NOMO-1 treated with dmso at 0.1 percent for 144 hours (cell line): Measurements from ENCODE around the gene PADI3.

Experiments
- DNase-seq: peaks from one replicate; lab custom pipeline; 2025; ENCODE audit not compliant: unreplicated experiment; lab: John Stamatoyannopoulos, UW

PADI3 gene

DNA sequence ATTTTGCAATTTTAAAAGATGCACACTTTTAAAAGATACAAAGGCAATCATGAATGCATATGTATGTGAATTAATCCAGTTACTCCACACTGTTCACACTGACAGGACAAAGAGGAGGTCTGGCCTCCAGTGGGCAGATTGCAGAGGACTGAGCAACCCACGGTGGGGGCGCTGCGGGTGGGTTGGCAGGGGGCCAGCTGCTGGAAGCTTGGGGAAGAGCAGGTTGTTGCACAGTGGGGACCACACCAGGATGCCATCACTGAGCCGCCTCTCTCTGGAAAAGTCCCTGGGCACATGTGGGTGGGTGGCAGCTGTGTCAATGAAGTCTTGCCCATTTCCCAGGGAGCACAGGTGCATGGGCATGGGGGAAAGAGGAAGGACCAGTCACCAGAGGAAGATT, 46.4 kb downstream of the PADI3 start:
- DNase-seq: no peak

DNA sequence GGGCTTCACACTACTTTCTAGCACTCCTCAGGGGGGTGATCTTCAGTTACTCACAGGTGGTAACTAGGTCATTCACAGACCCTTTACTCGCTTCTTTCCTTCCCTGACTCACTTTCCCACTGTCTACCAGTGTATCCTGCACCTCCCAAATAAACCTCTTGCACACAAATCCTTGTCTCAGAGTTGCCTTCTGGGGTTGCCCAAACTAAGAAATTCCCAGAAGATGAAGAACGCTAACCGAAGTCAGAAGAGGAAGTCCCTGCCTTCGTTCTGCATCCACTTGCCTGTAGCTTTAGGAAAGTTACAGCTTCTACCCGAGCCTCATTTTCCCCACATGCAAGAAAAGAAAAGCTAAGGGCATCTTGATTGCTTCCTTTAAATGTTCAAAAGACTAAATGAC, 47.2 kb downstream of the PADI3 start:
- no peak for DNase-seq

DNA sequence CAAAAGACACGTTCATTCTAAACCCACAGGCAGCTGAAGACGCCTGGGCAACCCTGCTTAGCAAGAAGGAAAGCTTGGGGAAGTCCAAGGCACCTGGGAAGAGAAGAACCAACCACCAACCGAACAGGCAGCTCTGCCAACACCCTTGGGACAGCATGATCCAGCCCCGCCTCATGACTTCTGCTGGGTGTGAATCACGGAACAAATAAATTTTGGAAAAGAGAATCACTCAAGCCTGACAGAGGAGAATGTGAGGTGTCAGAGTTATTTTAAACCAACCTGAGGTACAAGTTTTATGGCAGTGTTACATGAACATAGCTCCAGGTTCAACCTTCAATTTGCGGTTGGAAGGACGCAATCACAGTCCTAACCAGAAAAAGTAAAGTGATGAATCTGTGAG, 49.1 kb downstream of the PADI3 start:
- no peak for DNase-seq

DNA sequence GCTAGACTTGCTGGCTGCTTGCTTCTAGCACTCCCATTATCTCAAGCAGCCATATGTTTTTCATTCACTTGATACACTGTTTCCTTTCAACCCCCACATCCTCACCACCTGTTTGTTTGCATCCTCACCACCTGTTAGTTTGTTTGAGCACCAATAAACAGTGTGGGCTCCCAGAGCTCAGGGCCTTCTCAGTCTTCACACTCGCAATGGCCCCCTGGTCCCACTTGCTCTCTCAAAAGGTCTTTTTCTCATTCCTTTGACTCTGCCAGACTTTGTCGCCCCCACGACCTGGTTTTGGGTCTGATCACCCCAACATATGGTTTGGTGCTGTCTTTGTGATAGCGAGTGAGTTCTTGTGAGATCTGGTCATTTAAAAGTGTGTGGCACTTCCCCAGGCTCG, 52.9 kb downstream of the PADI3 start:
- DNase-seq: no peak

DNA sequence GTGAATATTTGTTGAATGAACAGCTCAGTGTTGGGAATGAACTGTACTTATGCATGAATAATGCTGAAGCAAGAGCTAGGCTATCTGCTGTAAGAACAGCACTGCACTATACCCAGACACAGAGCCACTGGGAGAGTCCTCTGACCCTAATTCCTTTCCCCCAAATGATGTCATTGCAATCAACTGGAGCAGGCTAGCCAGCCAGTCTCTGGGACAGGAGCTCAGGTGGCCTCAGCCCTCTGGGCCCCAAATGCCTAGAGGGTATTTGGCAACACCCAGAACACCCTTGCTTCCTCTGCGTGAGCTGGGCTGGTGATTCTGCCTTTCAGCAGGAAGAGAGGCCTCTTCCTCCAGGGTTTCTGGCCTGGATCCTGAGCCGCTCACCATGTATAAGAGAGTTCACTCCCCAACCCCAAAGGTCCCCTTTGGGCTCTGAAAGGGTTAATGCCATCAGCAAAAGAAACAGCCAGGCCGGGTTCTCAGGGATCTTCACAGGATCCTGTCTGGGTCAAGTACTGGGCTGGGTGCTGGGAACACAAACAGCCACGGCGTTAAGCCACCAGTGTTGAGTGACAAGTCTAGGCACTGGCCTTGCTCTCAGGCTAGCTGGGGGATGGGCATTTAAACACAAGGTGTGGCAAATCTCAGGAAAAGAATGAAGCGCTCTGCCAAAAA, 55.4 kb downstream of the PADI3 start:
- DNase-seq: peak; percentile 64

DNA sequence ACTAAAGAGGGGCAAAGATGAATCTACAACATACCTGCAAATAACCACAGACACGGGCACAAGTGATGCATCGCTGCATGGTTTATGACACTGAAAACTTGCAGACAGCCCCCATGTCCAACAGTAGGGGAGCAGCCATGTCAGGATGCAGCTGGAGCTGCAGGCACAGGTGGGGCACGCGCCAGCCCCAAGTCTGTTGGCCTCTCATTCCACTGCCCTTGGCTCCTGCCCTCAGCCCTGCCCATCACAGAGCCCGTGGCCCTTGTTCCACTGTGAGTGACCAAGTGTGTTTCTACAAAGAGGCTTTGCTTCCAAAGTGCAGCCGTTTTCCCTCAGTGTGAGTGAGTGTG, 55.9 kb downstream of the PADI3 start:
- DNase-seq: no peak

DNA sequence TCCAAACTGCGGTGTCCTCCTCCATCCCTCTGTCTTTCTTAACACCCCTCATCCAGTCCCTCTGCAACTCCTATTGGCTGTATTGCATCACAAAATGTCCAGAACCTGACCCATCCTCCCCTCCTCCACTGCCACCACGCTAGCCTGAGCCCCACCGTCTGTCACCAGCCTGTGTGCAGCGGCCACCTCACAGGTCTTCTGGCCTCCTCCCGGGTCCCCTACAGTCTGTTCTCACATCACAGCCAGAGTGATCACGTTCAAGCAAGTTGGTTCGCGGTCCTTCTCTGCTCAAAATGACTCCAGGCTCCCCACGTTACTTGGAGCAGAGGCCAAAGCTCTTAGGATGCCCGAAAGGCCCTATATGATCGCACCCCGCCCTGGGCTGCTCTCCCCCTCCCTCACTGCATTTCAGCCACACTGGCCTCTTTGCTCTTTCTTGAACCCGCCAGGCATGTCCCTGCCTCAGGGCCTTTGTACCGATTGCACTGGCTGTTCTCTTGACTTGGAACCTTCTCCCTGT, 56.7 kb downstream of the PADI3 start:
- no peak for DNase-seq

DNA sequence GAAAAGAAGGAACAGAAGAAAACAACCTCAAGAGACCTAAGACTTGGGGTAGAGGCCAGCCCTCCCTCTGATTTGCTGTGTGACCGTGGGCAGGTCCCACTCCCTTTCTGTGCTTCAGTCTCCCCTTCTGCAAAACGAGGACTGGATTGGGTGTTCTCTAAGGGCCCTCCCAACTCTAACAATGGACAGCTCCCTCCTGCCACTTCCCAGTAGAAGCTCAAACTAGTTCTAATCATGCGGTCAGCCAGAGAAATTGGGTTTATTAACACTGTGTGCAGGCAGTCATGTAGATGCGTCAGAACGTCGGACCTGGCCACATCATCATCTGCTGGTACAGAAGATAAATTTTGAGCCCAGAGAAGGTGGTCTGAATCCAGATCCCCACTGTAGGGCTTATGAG, 57.5 kb downstream of the PADI3 start:
- no peak for DNase-seq

DNA sequence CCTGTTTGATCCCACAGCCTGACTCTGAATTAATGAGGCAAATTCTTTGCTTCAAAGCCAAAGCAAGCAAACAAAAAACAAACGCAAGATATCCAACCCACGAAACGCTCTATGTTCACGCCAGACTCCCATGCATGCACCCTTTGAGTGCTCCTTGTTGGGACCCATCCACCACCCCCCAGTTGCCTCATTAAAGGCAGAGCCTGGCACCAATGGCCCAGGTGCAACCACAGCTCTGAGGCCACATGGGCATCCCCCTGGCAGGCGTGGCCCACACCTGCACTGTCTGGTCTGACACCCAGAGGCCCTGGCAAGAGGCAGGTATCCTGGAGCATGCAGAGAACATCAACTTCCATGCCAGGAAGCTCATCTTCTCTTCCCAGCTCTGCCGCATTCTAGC, 58.0 kb downstream of the PADI3 start:
- no peak for DNase-seq

DNA sequence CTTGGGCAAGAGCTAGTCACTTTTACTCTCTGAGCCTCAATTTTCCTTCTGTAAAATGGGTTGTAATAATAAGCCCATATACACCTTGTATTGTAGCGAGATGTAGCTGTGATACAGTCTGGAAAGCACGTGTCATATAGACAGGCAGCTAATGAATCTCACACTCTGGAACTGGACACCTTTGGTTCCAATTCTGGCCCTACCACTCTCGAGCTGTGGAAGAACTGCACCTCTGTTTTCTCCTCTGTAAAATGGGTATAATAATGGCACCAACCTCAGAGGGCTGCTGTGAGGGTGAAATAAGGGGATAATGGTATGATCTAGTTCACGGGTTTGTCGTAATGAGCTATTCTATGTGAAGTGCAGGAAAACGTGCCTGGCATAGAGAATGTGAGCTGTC, 58.4 kb downstream of the PADI3 start:
- DNase-seq: no peak

DNA sequence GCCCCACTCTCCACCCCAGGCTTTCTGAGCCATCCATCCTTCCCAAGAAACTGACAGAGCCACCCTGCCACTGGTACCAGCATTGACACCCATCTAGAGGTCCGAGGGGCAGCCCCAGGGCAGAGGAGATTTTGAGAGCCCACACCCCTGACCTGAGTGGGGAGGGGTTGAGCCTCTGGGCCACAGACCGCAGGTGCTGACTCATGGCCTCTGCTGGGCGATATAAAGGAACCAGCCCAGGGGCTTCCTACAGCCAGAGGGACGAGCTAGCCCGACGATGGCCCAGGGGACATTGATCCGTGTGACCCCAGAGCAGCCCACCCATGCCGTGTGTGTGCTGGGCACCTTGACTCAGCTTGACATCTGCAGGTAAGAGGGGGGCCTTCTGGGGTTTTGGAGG, 59.0 kb downstream of the PADI3 start, which contains the start of gene PADI4:
PADI4 (plus strand) TSS at position 252 of the 400 bp plus-strand sequence; CDS start at position 278, 26 bp downstream.
- DNase-seq: no peak

DNA sequence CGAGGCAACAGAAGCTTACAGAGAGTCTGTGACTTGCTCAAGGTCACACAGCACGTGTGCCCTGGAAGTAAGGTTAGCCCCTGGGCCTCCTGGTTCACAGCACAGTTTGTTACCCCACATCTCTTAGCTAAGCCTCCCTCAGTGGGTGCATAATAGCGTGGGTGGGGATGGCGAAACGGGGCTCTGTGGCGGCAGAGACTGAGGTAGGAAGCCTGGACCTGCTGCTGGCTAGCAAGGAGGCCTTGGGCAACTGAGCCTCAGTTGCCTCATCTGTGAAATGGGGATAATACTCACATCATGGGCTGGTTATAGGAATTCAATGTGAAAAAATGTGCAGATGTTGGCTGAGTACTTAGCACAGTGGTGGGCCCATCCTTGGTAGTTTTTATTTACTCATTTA, 59.7 kb downstream of the PADI3 start:
- peak; percentile 17 for DNase-seq

DNA sequence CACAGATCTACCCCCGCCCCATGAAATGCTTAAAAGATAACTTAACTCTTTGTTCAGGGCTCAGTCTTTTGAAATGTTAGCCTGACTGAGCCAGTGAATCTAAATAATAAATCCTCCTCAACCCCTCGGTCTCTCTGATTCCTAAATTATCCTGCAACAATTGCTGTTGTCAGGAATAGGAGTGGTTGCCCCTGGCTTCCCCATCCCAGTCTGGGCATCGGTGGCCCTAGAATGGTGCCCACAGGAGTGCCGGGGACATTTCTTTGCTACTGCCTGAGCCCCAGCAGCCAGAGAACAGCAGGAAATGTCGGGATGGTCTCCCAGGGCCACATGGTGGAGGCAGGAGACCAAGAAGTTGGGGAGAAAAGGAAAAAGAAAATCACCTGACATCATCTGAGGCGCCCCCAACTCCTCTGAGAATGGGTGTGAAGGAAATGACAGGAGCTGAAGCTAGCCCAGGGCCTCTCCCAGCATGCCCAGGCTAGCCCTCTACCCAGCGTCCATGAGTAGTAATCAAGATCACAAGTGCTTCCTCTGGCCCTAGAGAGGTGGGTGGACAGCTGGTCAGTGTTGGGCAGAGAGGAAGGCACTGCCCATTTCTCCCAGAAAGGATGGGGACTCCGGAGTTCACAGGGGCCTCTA, 60.6 kb downstream of the PADI3 start:
- DNase-seq: no peak

DNA sequence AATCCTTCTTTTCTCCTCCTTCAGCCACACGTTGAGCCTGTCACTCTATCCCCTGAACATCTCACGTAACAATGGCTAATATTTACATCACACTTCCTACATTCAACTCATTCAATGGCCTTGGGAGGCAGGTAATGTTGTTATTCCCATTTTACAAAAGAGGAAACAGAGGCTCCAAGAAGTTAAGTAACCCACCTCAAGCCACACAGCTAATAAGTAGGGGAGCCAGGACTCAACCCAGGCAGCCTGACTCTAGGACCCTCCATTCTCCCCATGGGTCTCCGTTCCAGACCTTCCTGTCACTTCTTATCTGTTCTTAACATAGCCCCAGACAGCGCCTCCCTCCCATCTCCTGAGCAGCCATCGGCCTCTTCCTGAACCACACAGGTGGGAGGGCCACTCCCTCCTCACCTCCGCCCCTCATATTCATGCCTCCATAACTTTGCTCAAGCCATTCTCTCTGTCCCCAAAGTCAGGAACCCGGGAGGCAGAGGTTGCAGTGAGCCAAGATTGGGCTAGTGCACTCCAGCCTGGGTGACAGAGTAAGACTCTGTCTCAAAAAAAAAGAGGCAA, 61.3 kb downstream of the PADI3 start:
- no peak for DNase-seq

DNA sequence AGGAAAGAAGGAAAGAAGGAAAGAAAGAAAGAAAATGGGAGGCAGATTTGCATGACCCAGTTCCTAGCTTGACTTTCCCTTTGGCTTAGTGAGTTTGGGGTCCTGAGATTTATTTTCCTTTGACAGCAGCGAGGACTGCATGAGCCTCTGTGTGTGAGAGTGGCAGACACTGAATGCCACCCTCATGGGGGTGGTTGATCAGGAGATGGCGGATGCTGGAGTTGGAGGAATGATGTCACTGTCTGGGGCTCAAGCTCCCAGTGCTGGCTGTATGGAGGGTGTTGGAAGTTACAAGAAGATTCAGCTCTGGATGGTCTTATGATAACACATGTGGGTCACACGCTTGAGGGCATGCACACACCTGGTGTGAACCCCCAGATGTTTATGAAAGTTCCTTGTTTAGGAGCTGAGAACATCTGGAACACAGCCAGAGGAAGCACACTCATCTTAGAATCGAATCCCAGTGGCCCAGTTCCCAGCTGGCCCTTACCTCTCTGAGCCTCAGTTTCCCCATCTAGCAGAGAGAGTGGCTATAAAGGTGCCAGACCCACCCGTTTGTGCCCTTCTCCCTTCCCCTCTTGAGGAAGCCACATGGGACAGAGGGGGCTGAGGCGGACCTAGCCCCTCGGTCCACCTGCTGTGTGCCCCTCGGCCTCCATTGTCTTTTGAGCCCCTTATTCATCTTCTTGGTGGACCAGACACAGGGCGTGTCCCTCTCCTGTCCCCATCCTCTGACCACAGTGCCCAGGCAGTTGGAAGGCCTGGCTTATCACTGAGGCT, 64.8 kb downstream of the PADI3 start:
- DNase-seq: no peak

DNA sequence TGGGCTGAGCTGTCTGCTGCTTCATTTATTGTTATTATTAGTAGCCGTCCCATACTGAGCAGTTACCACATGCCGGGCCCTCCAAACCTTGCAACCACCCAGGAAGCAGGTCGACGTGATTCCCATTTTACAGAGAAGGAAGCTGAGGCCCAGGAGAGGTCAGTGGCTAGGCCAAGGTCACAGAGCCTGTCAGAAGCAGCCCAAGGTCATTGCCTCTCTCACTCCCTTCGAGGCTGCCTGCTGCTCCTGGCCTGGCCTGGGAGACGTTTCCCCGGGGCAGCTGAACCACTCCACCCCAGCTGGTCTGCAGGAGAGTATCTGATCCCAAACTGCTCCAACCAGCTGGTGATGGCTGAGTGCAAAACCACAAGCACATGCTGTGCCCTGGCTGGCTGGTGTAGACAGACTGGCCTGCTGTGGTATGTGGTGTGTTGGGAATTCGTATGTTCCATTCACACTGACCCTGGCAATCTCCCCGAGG, 65.6 kb downstream of the PADI3 start:
- DNase-seq: no peak

DNA sequence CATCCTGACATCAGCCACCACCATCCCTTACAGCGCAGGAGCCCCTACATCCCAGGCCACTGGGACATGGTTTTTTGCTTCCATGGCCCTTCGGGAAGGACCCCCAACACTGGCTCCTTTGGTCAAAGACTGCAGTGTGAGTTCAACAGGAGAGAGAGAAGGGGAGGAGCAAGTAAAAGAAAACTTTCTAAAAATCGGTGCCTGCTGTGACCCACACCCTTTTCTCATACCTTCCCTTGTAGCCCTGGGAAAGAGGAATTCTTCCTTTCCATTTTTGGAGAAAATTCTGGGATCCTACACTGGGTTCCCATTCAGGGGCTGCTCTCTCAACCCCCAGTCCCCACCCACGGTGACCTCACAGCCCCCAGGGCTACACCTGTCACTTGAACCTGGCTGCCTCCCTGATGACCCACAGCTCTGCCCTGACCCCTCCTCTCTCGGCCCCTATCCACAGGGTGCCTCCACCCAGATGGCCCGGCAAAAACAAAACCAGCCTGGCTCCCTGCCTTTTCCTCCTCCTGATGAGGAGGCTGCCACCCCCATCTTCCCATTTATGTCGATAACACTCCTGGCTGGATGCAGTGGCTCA, 66.7 kb downstream of the PADI3 start:
- no peak for DNase-seq

DNA sequence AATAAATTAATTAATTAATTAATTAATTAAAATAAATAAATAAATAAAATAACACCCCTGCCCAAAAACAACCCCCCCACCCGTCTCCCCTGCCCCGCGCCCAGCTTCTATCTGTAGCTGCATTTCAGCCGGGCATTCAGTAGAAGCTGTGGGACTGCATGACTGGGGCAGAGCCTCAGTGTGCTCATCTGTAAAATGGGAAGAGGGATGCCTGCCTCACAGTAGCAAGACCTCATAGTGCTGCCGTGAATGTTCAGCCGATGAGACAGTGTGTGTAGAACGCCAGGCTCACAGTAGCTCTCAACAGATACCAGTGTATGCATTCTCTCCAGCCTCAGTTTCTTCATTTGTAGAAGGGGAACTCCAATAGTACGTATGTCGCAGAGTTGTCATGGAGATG, 67.8 kb downstream of the PADI3 start:
- DNase-seq: no peak

DNA sequence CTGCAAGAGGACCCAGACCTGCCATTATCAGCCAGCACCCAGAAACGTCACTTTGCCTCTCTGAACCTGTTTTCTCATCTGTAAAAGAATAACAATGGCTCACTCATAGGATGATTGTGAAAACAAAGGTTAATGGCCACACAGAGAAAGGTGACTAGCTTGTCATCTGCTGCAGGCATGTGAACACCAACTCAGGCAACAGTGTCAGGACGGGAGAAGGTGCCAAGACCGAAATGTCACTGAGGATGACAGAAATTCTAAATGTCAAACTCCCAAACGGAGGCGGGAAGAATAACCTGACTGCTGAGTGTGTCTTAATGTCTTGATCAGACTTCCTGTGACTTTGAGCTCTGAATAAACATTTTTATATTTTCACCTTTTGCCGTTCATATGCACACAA, 69.4 kb downstream of the PADI3 start:
- DNase-seq: no peak

DNA sequence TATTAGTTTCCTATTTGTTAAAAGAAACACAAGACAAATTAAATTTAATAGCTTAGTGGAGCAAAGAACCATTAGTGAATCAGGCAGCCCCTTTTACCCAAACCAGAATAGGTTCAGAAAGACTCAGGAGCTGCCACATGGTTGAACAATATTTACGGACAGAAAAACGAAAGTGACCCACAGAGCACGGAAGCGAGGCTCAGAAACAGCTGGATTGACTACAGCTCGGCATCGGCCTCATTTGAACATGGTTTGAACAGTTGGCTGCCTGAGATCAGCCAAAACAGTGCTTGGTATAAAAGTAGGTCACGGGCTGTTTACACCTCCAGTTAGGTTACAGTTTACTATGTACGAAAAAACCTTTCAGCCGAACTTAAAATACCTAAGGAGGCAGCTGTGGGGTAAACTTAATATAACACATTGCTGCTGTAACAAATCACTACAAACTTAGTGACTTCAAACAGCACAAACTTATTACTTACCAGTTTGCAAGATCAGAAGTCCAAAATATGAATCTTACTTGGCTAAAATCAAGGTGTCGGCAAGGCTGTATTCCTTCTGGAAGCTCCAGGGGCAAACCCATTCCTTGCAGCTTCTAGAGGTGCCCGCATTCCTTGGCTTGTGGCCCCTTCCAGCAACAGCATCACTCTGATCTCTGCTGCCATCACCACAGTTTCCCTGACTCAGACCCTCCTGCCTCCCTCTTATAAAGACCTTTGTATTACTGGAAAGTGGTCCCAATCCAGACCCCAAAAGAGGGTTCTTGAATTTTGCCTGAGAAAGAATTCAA, 70.9 kb downstream of the PADI3 start:
- DNase-seq: no peak
